Measurements from ENCODE around the gene ITPK1.

DNA sequence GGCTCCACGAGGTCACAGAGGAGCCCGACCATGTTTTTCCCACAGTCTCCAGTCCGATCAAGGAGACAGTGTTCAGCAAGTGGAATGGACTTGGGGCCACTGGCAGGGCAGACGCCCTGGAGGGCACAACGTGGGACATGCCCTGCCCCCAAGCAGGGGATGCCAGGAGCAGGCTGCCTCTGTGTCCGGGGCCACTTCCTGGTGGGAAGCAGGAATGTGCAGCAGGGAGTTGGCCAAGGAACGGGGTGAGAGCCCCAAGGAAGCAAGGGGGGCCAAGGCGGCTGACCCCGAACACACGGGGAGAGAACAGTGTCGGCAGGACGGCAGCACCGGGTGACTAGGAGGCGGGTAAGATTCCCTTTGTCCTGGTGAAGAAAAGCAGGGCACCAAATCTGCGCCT, 100.2 kb downstream of the ITPK1 start:
- TF ChIP-seq, protein P1, sequence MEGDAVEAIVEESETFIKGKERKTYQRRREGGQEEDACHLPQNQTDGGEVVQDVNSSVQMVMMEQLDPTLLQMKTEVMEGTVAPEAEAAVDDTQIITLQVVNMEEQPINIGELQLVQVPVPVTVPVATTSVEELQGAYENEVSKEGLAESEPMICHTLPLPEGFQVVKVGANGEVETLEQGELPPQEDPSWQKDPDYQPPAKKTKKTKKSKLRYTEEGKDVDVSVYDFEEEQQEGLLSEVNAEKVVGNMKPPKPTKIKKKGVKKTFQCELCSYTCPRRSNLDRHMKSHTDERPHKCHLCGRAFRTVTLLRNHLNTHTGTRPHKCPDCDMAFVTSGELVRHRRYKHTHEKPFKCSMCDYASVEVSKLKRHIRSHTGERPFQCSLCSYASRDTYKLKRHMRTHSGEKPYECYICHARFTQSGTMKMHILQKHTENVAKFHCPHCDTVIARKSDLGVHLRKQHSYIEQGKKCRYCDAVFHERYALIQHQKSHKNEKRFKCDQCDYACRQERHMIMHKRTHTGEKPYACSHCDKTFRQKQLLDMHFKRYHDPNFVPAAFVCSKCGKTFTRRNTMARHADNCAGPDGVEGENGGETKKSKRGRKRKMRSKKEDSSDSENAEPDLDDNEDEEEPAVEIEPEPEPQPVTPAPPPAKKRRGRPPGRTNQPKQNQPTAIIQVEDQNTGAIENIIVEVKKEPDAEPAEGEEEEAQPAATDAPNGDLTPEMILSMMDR (IDR thresholded peaks at IDR 0.05): no peak
- TF ChIP-seq POLR2A (IDR thresholded peaks at IDR 0.05; ENCODE audit: low read depth): no peak
- TF ChIP-seq EP300 (IDR thresholded peaks at IDR 0.05): no peak
- no peak for TF ChIP-seq POLR2AphosphoS5 (IDR thresholded peaks at IDR 0.05)

All from esophagus muscularis mucosa (tissue), 4 donors.